Suprapubic skin (tissue), 4 donors: ENCODE data around the gene NPAS2. TPM values are rescaled to one million over a fixed set of nuclear protein-coding genes. Genes with fewer than 3 reads are reported as not detected.

Experiments
- DNase-seq, 2 donors: peaks; one replicate each; pipeline ENCODE4 v3.0.0-alpha.2; 2019; ENCODE audit warnings: low spot score in 2 of 2
- H3K27ac ChIP-seq: fragments of 200-600 bp; sonication (generic); one replicate; pipeline ENCODE4 v1.5.1; 2019
- H3K27me3 ChIP-seq: fragments of 200-600 bp; sonication (generic); one replicate; pipeline ENCODE4 v1.5.1; 2019
- H3K36me3 ChIP-seq: fragments of 200-600 bp; sonication (generic); one replicate; pipeline ENCODE4 v1.5.1; 2019
- H3K4me1 ChIP-seq: fragments of 200-600 bp; sonication (generic); one replicate; pipeline ENCODE4 v1.5.1; 2019
- H3K4me3 ChIP-seq: fragments of 200-600 bp; sonication (generic); one replicate; pipeline ENCODE4 v1.5.1; 2019; ENCODE audit warnings: mild to moderate bottlenecking
- H3K9me3 ChIP-seq: fragments of 200-600 bp; sonication (generic); one replicate; pipeline ENCODE4 v1.5.1; 2019
- CTCF ChIP-seq, 2 donors: fragments of 200-600 bp in 1 of 2; fragments of 450-650 bp in 1 of 2; sonication (generic) in 1 of 2; IDR thresholded peaks; one replicate each; pipeline ENCODE4 v1.5.1; 2016 to 2019; ENCODE audit warnings: antibody characterized with exemption in 2 of 2, mild to moderate bottlenecking in 1 of 2, moderate library complexity in 1 of 2
- EP300 ChIP-seq: sonication (generic); formaldehyde crosslinking; IDR thresholded peaks from one replicate; pipeline ENCODE4 v1.6.1; 2017; ENCODE audit warnings: antibody characterized with exemption
- POLR2A ChIP-seq, 2 donors: fragments of 450-650 bp; IDR thresholded peaks; one replicate each; pipeline ENCODE4 v1.6.1; 2017; ENCODE audit warnings: antibody characterized with exemption in 2 of 2, mild to moderate bottlenecking in 2 of 2, moderate library complexity in 2 of 2
- POLR2AphosphoS5 ChIP-seq, 3 donors: sonication (generic); formaldehyde crosslinking; IDR thresholded peaks; one replicate each; pipeline ENCODE4 v1.6.1; 2017; ENCODE audit warnings: antibody characterized with exemption in 3 of 3
- WGBS: methylation state at CpG from one replicate; pipeline ENCODE4 v1.1.5; 2018; 5-methylcytosine and 5-hydroxymethylcytosine counted together
- total RNA-seq, 4 donors: library from RNA; depleted of rRNA; stranded (reverse); fragments of >200 nt; gene quantifications; one replicate each; pipeline ENCODE4 v1.1.0, GENCODE V29; 2016

The NPAS2 gene
- total RNA-seq, 4 donors from 2014 or later: 46.5 to 90.1 (median 62.9) TPM

- no peaks in the 10 kb centered on the region for H3K27me3 ChIP-seq
- no peak for TF ChIP-seq POLR2A (IDR thresholded peaks at IDR 0.05)
- TF ChIP-seq POLR2AphosphoS5 (IDR thresholded peaks at IDR 0.05): no peak
- no peak for TF ChIP-seq CTCF (IDR thresholded peaks at IDR 0.05)
- TF ChIP-seq EP300: no peak
- H3K9me3 ChIP-seq: no peaks in the 10 kb centered on the region
- DNase-seq: no peak
- H3K36me3 ChIP-seq: peaks cover 9% of the 10 kb centered on the region
- no peak overlapping the region for H3K4me3 ChIP-seq
- H3K4me1 ChIP-seq: peaks cover 4% of the 10 kb centered on the region
- 98% methylated on average over 2 of the region's 2 CpGs for WGBS
- H3K27ac ChIP-seq: no peak overlapping the region
Observed at GRCh38 chr2:100952512-100952911, 132.6 kb downstream of the NPAS2 start.

GRCh38 chr2:100953406-100954043, 133.6 kb downstream of the NPAS2 start:
- Histone ChIP-seq H3K27me3 (no peaks in the 10 kb centered on the region), H3K36me3 (peaks cover 9% of the 10 kb centered on the region), H3K9me3 (no peaks in the 10 kb centered on the region), H3K4me1 (peaks cover 14% of the 10 kb centered on the region), H3K4me3 (no peak overlapping the region), H3K27ac (no peak overlapping the region)
- TF ChIP-seq CTCF (IDR thresholded peaks at IDR 0.05) (no peak), EP300 (no peak), POLR2AphosphoS5 (IDR thresholded peaks at IDR 0.05) (no peak), POLR2A (IDR thresholded peaks at IDR 0.05) (no peak)
- no peak for DNase-seq
- 95% methylated on average over 11 of the region's 11 CpGs for WGBS

- H3K27ac ChIP-seq: no peak overlapping the region
- no peaks in the 10 kb centered on the region for H3K9me3 ChIP-seq
- TF ChIP-seq POLR2AphosphoS5 (IDR thresholded peaks at IDR 0.05) (no peak), POLR2A (IDR thresholded peaks at IDR 0.05) (no peak), EP300 (no peak), CTCF (IDR thresholded peaks at IDR 0.05) (no peak)
- peaks cover 9% of the 10 kb centered on the region for H3K36me3 ChIP-seq
- H3K27me3 ChIP-seq: no peaks in the 10 kb centered on the region
- H3K4me1 ChIP-seq: peaks cover 19% of the 10 kb centered on the region
- DNase-seq: no peak
- WGBS: 79% methylated on average over 6 of the region's 6 CpGs
- no peak overlapping the region for H3K4me3 ChIP-seq
Observed at GRCh38 chr2:100954044-100954420, 134.1 kb downstream of the NPAS2 start.

GRCh38 chr2:100955226-100955625, 135.3 kb downstream of the NPAS2 start:
- TF ChIP-seq CTCF (IDR thresholded peaks at IDR 0.05): no peak
- no peaks in the 10 kb centered on the region for H3K9me3 ChIP-seq
- 92% methylated on average over 4 of the region's 4 CpGs for WGBS
- no peak for DNase-seq
- H3K27ac ChIP-seq: no peak overlapping the region
- H3K36me3 ChIP-seq: peaks cover 3% of the 10 kb centered on the region
- no peaks in the 10 kb centered on the region for H3K27me3 ChIP-seq
- peaks cover 25% of the 10 kb centered on the region for H3K4me1 ChIP-seq
- H3K4me3 ChIP-seq: no peak overlapping the region

- Histone ChIP-seq H3K4me3 (no peak overlapping the region), H3K27ac (no peak overlapping the region), H3K9me3 (no peaks in the 10 kb centered on the region), H3K36me3 (peaks cover 3% of the 10 kb centered on the region), H3K27me3 (no peaks in the 10 kb centered on the region), H3K4me1 (peaks cover 25% of the 10 kb centered on the region)
- 95% methylated on average over 5 of the region's 5 CpGs for WGBS
- TF ChIP-seq EP300: no peak
- DNase-seq: no peak
Observed at GRCh38 chr2:100956081-100956480, 136.1 kb downstream of the NPAS2 start.
